Cardiac septum (tissue), 1 donor: ENCODE results near the gene TNFSF4. TPM values are rescaled to one million over a fixed set of nuclear protein-coding genes. Genes with fewer than 3 reads are reported as not detected.
"Not testable (repeated sequence)": the region's sequence is repeated elsewhere in the genome, so short reads cannot be mapped to it uniquely, and the experiment has no call there.

Source experiments
- DNase-seq: peaks from one replicate; pipeline ENCODE4 v3.0.0-alpha.2; 2020; ENCODE audit warnings: low spot score
- intact Hi-C: fragments of 100-400 bp; cut with DNase I; formaldehyde crosslinking; loops from one replicate; pipeline ENCODE4 v1.14.0; 2022
- long read RNA-seq: library from polyadenylated mRNA; unstranded; transcript quantifications from one replicate; pipeline ENCODE4 v2.0.0, GENCODE V29; 2021
- total RNA-seq: library from RNA; stranded (reverse); fragmentation: NEBNext Ultra II Directional; extraction: Animal tissue kit (Norgen Biotek cat#: 25700); gene quantifications from one replicate; pipeline ENCODE4 v1.2.1, GENCODE V29; 2021
- donor health status: DM: no; HTN: no; CAD: no.

Gene TNFSF4
- total RNA-seq, result 0.22 TPM
- long read RNA-seq, result 0 reads

- intact Hi-C loops, result no loop called here
These were observed at the start of gene TNFSF4 for GRCh38 chr1:173206816-173207568. TSS of gene TNFSF4 (minus strand) at chr1:173207331. CDS start at chr1:173207176, 155 bp downstream.

GRCh38 chr1:173255214-173255813 is 48.2 kb upstream of the TNFSF4 start:
- DNase-seq, result no peak
- intact Hi-C loops, result loop anchor here (10.0 kb wide), 1 partner anchor 159 kb away; no protein-coding TSS in a partner anchor

More at GRCh38 chr1:173206816-173207568, at the start of gene TNFSF4:
- DNase-seq, result no peak

- no peak for DNase-seq
- intact Hi-C loops, result loop anchor here (10.0 kb wide), 1 partner anchor 162 kb away; no protein-coding TSS in a partner anchor
These were observed 45.9 kb upstream of the TNFSF4 start for GRCh38 chr1:173253046-173253445.

- DNase-seq, result no peak
- intact Hi-C loops, result no loop called here
These were observed 42.2 kb upstream of the TNFSF4 start for GRCh38 chr1:173249349-173249748.

- intact Hi-C loops, result no loop called here
- DNase-seq, result no peak
These were observed 41.3 kb upstream of the TNFSF4 start for GRCh38 chr1:173248247-173248940.

- no peak for DNase-seq
- intact Hi-C loops, result no loop called here
These were observed 38.8 kb upstream of the TNFSF4 start for GRCh38 chr1:173245892-173246291.

- no peak for DNase-seq
- intact Hi-C loops, result no loop called here
These were observed 36.2 kb upstream of the TNFSF4 start for GRCh38 chr1:173243300-173243699.

GRCh38 chr1:173241528-173242347 is 34.6 kb upstream of the TNFSF4 start:
- intact Hi-C loops, result no loop called here

GRCh38 chr1:173240609-173241008 is 33.5 kb upstream of the TNFSF4 start:
- intact Hi-C loops, result no loop called here
- no peak for DNase-seq

More at GRCh38 chr1:173241528-173242347, 34.6 kb upstream of the TNFSF4 start:
- DNase-seq, result no peak

GRCh38 chr1:173239058-173239457 is 31.9 kb upstream of the TNFSF4 start:
- intact Hi-C loops, result no loop called here

GRCh38 chr1:173234899-173235298 is 27.8 kb upstream of the TNFSF4 start:
- no peak for DNase-seq
- intact Hi-C loops, result no loop called here

More at GRCh38 chr1:173239058-173239457, 31.9 kb upstream of the TNFSF4 start:
- no peak for DNase-seq

GRCh38 chr1:173234434-173234833 is 27.3 kb upstream of the TNFSF4 start:
- intact Hi-C loops, DNase-seq: not testable (repeated sequence)

GRCh38 chr1:173229031-173229430 is 21.9 kb upstream of the TNFSF4 start:
- intact Hi-C loops, DNase-seq: not testable (repeated sequence)

GRCh38 chr1:173224949-173225348 is 17.8 kb upstream of the TNFSF4 start:
- no peak for DNase-seq
- intact Hi-C loops, result no loop called here

GRCh38 chr1:173224280-173224892 is 17.3 kb upstream of the TNFSF4 start:
- DNase-seq, result no peak
- intact Hi-C loops, result no loop called here

- no peak for DNase-seq
- intact Hi-C loops, result no loop called here
These were observed 15.9 kb upstream of the TNFSF4 start for GRCh38 chr1:173223031-173223380.

- DNase-seq, result no peak
- intact Hi-C loops, result no loop called here
These were observed 15.3 kb upstream of the TNFSF4 start for GRCh38 chr1:173222149-173223030.

GRCh38 chr1:173220157-173220556 is 13.0 kb upstream of the TNFSF4 start:
- DNase-seq, result no peak
- intact Hi-C loops, result no loop called here
